Esophagus muscularis mucosa (tissue), 4 donors: ENCODE data around the gene BGN. TPM values are rescaled to one million over a fixed set of nuclear protein-coding genes. Genes with fewer than 3 reads are reported as not detected.
A peak's percentile ranks its signal among the peaks of the same experiment; 100 is the strongest.

Experiments used
- DNase-seq: peaks from one replicate; pipeline ENCODE4 v3.0.0-alpha.2; 2017; ENCODE audit errors: extremely low spot score
- H3K27ac ChIP-seq, 4 donors: fragments of 200-600 bp; sonication (generic); replicated peaks in 1 of 4; 1 replicate in 3 of 4; 2 replicates in 1 of 4; pipeline ENCODE4 v1.5.1; 2016 to 2019; ENCODE audit warnings: mild to moderate bottlenecking in 1 of 4
- H3K27me3 ChIP-seq, 4 donors: fragments of 200-600 bp; sonication (generic); one replicate each; pipeline versions ENCODE4 v1.5.1 to v1.6.0; 2016 to 2019
- H3K36me3 ChIP-seq, 4 donors: fragments of 200-600 bp; sonication (generic); one replicate each; pipeline ENCODE4 v1.5.1; 2016 to 2019
- H3K4me1 ChIP-seq, 4 donors: fragments of 200-600 bp; sonication (generic); one replicate each; pipeline ENCODE4 v1.5.1; 2016 to 2019
- H3K4me3 ChIP-seq, 4 donors: fragments of 200-600 bp; sonication (generic); 1 replicate in 2 of 4; 2 replicates in 2 of 4; pipeline ENCODE4 v1.5.1; 2016 to 2019; ENCODE audit warnings: mild to moderate bottlenecking in 4 of 4, moderate library complexity in 1 of 4
- H3K9me3 ChIP-seq, 4 donors: fragments of 200-600 bp; sonication (generic); 1 replicate in 3 of 4; 2 replicates in 1 of 4; pipeline ENCODE4 v1.5.1; 2016 to 2019
- CTCF ChIP-seq, 3 experiments: fragments of 200-600 bp in 2 of 3; fragments of 450-650 bp in 1 of 3; sonication (generic) in 2 of 3; IDR thresholded peaks; one replicate each; pipeline ENCODE4 v1.5.1; 2017 to 2019; ENCODE audit warnings: antibody characterized with exemption in 3 of 3, mild to moderate bottlenecking in 2 of 3, moderate library complexity in 1 of 3
- EP300 ChIP-seq: sonication (generic); formaldehyde crosslinking; IDR thresholded peaks from one replicate; pipeline ENCODE4 v1.6.1; 2017; ENCODE audit warnings: antibody characterized with exemption
- POLR2A ChIP-seq: fragments of 450-650 bp; IDR thresholded peaks from one replicate; pipeline ENCODE4 v1.6.1; 2017; ENCODE audit warnings: antibody characterized with exemption, moderate library complexity, mild to moderate bottlenecking, low read depth
- POLR2AphosphoS5 ChIP-seq, 2 donors: sonication (generic); formaldehyde crosslinking; IDR thresholded peaks; one replicate each; pipeline ENCODE4 v1.6.1; 2017; ENCODE audit warnings: antibody characterized with exemption in 2 of 2
- WGBS: methylation state at CpG from one replicate; pipeline ENCODE4 v1.1.5; 2018; 5-methylcytosine and 5-hydroxymethylcytosine counted together
- intact Hi-C: fragments of 100-400 bp; cut with DNase I; formaldehyde crosslinking; loops from one replicate; pipeline ENCODE4 v1.15.1; 2023
- total RNA-seq, 4 donors: library from RNA; depleted of rRNA; stranded (reverse); fragments of >200 nt; gene quantifications; one replicate each; pipeline versions ENCODE4 v1.1.0 to v1.2.1, GENCODE V29; 2016

The BGN gene
- total RNA-seq, 4 donors from 2014 or later: 16.6 to 77.8 (median 21.5) TPM

DNA sequence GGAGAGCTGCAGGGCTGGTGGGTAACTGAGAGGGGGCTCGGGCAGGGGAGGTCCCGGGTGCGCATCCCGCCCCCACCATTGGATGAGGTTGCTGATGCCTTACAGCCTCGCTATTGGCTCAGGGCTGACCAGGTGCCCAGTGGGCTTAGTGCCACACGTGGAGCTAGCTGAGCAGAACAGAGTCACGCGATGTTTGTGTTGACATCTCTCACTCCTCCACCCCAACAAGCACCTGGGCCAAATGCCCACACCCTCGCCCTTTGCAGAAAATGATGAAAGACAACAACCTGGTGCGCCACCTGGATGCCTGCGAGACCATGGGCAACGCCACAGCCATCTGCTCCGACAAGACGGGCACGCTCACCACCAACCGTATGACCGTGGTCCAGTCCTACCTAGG lies 54.5 kb downstream of the BGN start:
- no peaks in the 10 kb centered on the region for H3K36me3 ChIP-seq
- no peaks in the 10 kb centered on the region for H3K27me3 ChIP-seq
- intact Hi-C loops: no loop called here
- DNase-seq: no peak
- no peak for TF ChIP-seq EP300
- no peak for TF ChIP-seq POLR2A
- no peak for TF ChIP-seq CTCF (IDR thresholded peaks at IDR 0.05)
- TF ChIP-seq POLR2AphosphoS5 (IDR thresholded peaks at IDR 0.05): no peak
- no peak overlapping the region for H3K4me3 ChIP-seq
- H3K9me3 ChIP-seq: no peaks in the 10 kb centered on the region
- no peaks in the 10 kb centered on the region for H3K4me1 ChIP-seq
- WGBS: 85% methylated on average over 17 of the region's 17 CpGs
- no peak overlapping the region for H3K27ac ChIP-seq

- H3K4me1 ChIP-seq: peaks cover 0 to 4% (median 0%) of the 10 kb centered on the region in 4 donors
- H3K9me3 ChIP-seq: no peaks in the 10 kb centered on the region
- no peak for TF ChIP-seq POLR2AphosphoS5 (IDR thresholded peaks at IDR 0.05)
- no peak for TF ChIP-seq POLR2A
- no peak for TF ChIP-seq EP300
- no peak for TF ChIP-seq CTCF (IDR thresholded peaks at IDR 0.05)
- H3K27me3 ChIP-seq: no peaks in the 10 kb centered on the region
- no peak for DNase-seq
- no peaks in the 10 kb centered on the region for H3K36me3 ChIP-seq
- H3K27ac ChIP-seq: no peak overlapping the region
- 89% methylated on average over 13 of the region's 16 CpGs for WGBS
- intact Hi-C loops: no loop called here
- no peak overlapping the region for H3K4me3 ChIP-seq
These were observed 55.0 kb downstream of the BGN start for GRCh38 chrX:153549807-153550206.

GRCh38 chrX:153551135-153551534 lies 56.4 kb downstream of the BGN start:
- no peak for DNase-seq
- Histone ChIP-seq H3K27me3 (no peaks in the 10 kb centered on the region), H3K4me1 (peaks cover 0 to 9% (median 2%) of the 10 kb centered on the region in 4 donors), H3K9me3 (no peaks in the 10 kb centered on the region), H3K36me3 (no peaks in the 10 kb centered on the region), H3K4me3 (no peak overlapping the region), H3K27ac (no peak overlapping the region)
- WGBS: 81% methylated on average over 5 of the region's 5 CpGs
- TF ChIP-seq POLR2AphosphoS5 (IDR thresholded peaks at IDR 0.05) (no peak), EP300 (no peak), CTCF (IDR thresholded peaks at IDR 0.05) (no peak), POLR2A (no peak)
- intact Hi-C loops: no loop called here

- Histone ChIP-seq H3K27ac (no peak overlapping the region), H3K4me3 (no peak overlapping the region), H3K36me3 (no peaks in the 10 kb centered on the region), H3K4me1 (peaks cover 0 to 9% (median 2%) of the 10 kb centered on the region in 4 donors), H3K9me3 (no peaks in the 10 kb centered on the region), H3K27me3 (no peaks in the 10 kb centered on the region)
- DNase-seq: peak; percentile 92
- TF ChIP-seq CTCF (IDR thresholded peaks at IDR 0.05) (peak; percentile 47 to 67 (median 48)), POLR2A (no peak), POLR2AphosphoS5 (IDR thresholded peaks at IDR 0.05) (peak in 1 of 2 donors; percentile 9), EP300 (no peak)
- WGBS: 38% methylated on average over 17 of the region's 17 CpGs
- intact Hi-C loops: loop anchor here (5.0 kb wide), 1 partner anchor 108 kb away; no protein-coding TSS in a partner anchor
These were observed 59.9 kb downstream of the BGN start for GRCh38 chrX:153554519-153555167.

DNA sequence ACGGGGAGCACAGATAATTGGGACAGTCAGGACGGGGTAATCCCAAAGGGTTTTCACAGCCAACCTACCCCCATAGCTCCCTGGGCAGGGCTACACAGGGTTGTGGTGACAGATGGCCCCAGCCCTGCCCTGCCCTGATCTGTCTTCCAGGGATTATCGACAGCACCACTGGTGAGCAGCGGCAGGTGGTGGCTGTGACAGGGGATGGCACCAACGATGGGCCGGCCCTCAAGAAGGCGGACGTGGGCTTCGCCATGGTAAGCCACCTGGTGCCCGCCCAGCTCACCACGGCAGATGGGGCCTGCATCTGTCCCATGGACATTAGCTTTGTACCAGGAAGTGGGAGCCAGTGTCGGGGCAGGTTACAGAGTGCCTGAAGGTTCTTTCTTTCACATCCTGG lies 62.0 kb downstream of the BGN start:
- peaks cover 0 to 9% (median 2%) of the 10 kb centered on the region in 4 donors for H3K4me1 ChIP-seq
- TF ChIP-seq CTCF (IDR thresholded peaks at IDR 0.05) (no peak), POLR2A (no peak), POLR2AphosphoS5 (IDR thresholded peaks at IDR 0.05) (no peak), EP300 (no peak)

More for the DNA sequence above, 62.0 kb downstream of the BGN start:
- Histone ChIP-seq H3K27ac (no peak overlapping the region), H3K9me3 (no peaks in the 10 kb centered on the region), H3K27me3 (no peaks in the 10 kb centered on the region), H3K36me3 (no peaks in the 10 kb centered on the region), H3K4me3 (no peak overlapping the region)
- WGBS: 82% methylated on average over 3 of the region's 12 CpGs
- intact Hi-C loops: loop anchor here (5.0 kb wide), 1 partner anchor 106 kb away; no protein-coding TSS in a partner anchor
- DNase-seq: no peak
